T-helper 17 cell (primary cell): Measurements from ENCODE around the gene TFAP2D. TPM values are rescaled to one million over a fixed set of nuclear protein-coding genes. Genes with fewer than 3 reads are reported as not detected.

Experiments used
- ATAC-seq: fragments of 150-1000 bp; cut with Tn5 transposase; 2 replicates; pipeline ENCODE4 v1.10.0; 2021; ENCODE audit warnings: mild to moderate bottlenecking, moderate library complexity
- DNase-seq, 3 donors: peaks; one replicate each; pipeline versions ENCODE4 v3.0.0 to v3.0.0-alpha.2; 2020 to 2021
- H3K9me3 ChIP-seq: one replicate; pipeline ENCODE4 v1.7.0; 2013; ENCODE audit warnings: low read length, mild to moderate bottlenecking; ENCODE audit not compliant: control insufficient read depth, poor library complexity, severe bottlenecking
- H3K27ac Mint-ChIP-seq: one replicate; pipeline ENCODE4 v1.8.0; 2022; ENCODE audit warnings: mild to moderate bottlenecking, moderate library complexity, mixed read lengths
- H3K27me3 Mint-ChIP-seq: one replicate; pipeline ENCODE4 v1.8.0; 2022; ENCODE audit warnings: mixed read lengths
- H3K36me3 Mint-ChIP-seq: one replicate; pipeline ENCODE4 v1.8.0; 2022; ENCODE audit warnings: low read depth, mixed read lengths
- H3K4me1 Mint-ChIP-seq: one replicate; pipeline ENCODE4 v1.8.0; 2022; ENCODE audit warnings: mild to moderate bottlenecking, mixed read lengths
- H3K4me3 Mint-ChIP-seq: one replicate; pipeline ENCODE4 v1.8.0; 2022; ENCODE audit warnings: mild to moderate bottlenecking, moderate library complexity, mixed read lengths
- total RNA-seq, 4 donors: library from RNA in 2 of 4; stranded (reverse) in 2 of 4; gene quantifications; one replicate each; pipeline ENCODE4 v1.2.3 and lab custom pipeline; 2022 to 2026

The TFAP2D gene
- total RNA-seq, 2 donors from 2014 or later: not detected

DNA sequence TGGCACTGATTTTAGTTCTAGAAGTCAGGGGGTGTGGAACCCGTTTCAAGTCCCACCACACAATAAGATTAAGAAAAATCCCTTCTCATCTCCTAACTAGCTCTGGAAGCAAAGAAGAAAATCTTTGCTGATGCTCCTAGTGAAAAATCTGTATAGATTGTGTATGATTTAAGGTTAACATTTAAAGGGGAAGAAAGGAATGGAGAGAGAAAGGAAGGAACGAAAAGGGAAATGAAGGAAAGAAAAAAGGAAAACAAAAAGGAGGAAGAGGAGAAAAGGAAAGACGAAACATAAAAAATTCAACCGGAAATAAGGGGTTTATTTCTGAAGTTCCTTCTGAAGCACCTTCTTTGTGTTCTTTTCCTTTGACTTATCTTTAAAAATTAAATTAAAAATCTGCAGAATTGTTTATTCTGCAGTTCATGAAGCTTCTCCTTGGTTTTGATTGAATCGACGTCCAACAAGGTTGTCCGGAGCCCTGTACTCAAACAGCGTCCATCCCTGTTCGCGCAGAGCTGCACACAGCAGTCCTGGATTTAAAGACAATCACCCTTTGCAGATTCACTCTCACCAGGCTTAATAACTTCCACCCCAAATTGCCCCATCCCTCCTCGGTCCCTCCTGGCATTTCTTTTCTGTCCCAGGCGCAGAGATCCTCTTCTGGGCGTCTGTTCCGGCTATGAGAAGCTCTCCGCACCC, 103.8 kb downstream of the TFAP2D start:
- Mint-ChIP-seq H3K27me3 (peaks cover 72% of the 10 kb centered on the region), H3K4me3 (no peak overlapping the region)

DNA sequence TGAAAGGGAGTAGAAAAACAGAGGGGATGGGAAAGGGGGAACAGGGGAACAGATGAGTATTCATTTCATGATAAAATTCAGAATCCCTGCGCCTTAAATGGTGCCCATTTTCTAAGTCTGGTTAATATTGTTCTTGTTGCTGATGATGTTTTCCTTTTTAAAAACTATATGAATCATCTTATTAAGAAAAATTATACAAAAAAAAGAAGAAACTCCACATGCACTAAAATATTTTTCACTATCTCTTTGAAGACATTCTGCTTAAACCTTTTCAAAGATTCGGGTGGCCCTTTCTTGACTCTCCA, 104.3 kb downstream of the TFAP2D start:
- peaks cover 73% of the 10 kb centered on the region for H3K27me3 Mint-ChIP-seq
- H3K36me3 Mint-ChIP-seq: peaks cover 11% of the 10 kb centered on the region
- no peak overlapping the region for H3K27ac Mint-ChIP-seq
- no peaks in the 10 kb centered on the region for H3K9me3 ChIP-seq
- no peak for ATAC-seq
- no peak for DNase-seq
- H3K4me1 Mint-ChIP-seq: peaks cover 15% of the 10 kb centered on the region
- H3K4me3 Mint-ChIP-seq: no peak overlapping the region

More for the DNA sequence above, 103.8 kb downstream of the TFAP2D start:
- no peaks in the 10 kb centered on the region for H3K9me3 ChIP-seq
- H3K36me3 Mint-ChIP-seq: peaks cover 10% of the 10 kb centered on the region
- ATAC-seq: no peak
- no peak for DNase-seq
- no peak overlapping the region for H3K27ac Mint-ChIP-seq
- H3K4me1 Mint-ChIP-seq: peaks cover 14% of the 10 kb centered on the region

DNA sequence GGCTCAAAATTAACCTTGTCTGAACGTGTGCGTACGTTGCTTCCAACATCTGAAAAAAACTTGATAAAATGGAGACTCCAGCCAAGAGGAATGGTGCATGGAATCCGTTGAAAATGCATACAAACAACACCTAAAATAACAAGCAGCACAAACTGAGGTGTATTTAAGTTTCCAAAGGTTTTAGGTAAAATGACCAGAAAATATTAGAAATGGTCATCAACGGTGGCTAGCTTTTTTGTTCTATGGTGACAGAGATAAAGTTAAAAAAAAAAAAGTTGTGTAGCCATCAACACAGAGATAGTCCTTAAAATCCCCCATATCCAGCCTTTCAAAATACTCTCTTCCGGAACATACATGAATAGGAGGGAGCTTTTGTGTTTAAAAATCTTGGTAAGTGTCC, 104.7 kb downstream of the TFAP2D start:
- peaks cover 11% of the 10 kb centered on the region for H3K36me3 Mint-ChIP-seq
- no peak overlapping the region for H3K4me3 Mint-ChIP-seq

DNA sequence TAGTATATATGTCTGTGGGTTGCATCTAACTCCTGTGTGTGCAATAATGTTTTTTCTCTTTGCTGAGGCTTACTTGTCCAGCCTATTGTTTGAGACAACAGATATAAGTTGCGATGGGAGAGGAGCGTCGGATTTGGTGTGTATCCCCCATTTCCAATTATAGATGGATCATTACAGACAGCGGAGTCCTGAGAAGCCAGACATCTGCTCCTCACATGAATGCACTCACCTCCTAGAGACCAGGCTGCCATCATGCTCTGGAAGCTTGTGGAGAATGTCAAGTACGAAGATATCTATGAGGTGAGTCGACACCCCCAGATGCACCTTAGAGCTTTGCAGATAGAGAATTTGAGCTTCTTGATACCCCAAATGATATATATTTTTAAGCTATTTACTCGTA, 105.3 kb downstream of the TFAP2D start, which contains the start of gene TFAP2B:
Gene TFAP2B, plus strand, starts transcription at position 199 of the 400 bp plus-strand sequence. Its CDS starts 21 bp downstream, at position 220.
- no peak for DNase-seq
- no peak for ATAC-seq
- Mint-ChIP-seq H3K27me3 (peaks cover 78% of the 10 kb centered on the region), H3K4me3 (peak within 1 kb of the TSS; percentile 37), H3K36me3 (peaks cover 11% of the 10 kb centered on the region), H3K4me1 (peaks cover 15% of the 10 kb centered on the region), H3K27ac (no peak within 1 kb of the TSS)
- H3K9me3 ChIP-seq: no peaks in the 10 kb centered on the region

More for the DNA sequence above, 104.7 kb downstream of the TFAP2D start:
- ATAC-seq (no peak), DNase-seq (no peak)
- Mint-ChIP-seq H3K4me1 (peaks cover 15% of the 10 kb centered on the region), H3K27me3 (peaks cover 77% of the 10 kb centered on the region), H3K27ac (no peak overlapping the region)
- no peaks in the 10 kb centered on the region for H3K9me3 ChIP-seq

DNA sequence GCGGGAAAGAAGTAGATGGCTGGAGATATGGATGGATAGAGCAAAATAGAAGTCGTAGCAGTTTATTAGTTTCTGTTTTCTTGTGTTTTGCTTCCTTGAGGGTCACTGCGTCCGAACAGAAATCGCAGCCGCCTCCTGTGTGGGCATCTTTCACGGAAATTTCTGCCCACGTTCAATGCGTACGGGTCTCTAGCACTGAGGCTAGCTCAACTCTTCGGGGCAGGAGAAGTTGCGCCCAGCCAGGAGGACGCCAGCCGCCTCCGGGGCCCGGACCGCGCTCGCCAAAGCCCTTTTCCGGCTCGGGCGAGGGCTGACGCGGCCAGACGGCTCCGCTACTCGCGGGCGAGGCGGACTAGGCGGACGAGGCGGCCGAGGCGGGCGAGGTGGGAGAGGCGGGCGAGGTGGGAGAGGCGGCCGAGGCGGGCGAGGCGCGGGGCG, 106.2 kb downstream of the TFAP2D start:
- peaks cover 78% of the 10 kb centered on the region for H3K27me3 Mint-ChIP-seq
- H3K36me3 Mint-ChIP-seq: peaks cover 11% of the 10 kb centered on the region
- H3K27ac Mint-ChIP-seq: no peak overlapping the region
- no peak overlapping the region for H3K4me3 Mint-ChIP-seq
- ATAC-seq: no peak
- DNase-seq: no peak
- peaks cover 15% of the 10 kb centered on the region for H3K4me1 Mint-ChIP-seq
- no peaks in the 10 kb centered on the region for H3K9me3 ChIP-seq

DNA sequence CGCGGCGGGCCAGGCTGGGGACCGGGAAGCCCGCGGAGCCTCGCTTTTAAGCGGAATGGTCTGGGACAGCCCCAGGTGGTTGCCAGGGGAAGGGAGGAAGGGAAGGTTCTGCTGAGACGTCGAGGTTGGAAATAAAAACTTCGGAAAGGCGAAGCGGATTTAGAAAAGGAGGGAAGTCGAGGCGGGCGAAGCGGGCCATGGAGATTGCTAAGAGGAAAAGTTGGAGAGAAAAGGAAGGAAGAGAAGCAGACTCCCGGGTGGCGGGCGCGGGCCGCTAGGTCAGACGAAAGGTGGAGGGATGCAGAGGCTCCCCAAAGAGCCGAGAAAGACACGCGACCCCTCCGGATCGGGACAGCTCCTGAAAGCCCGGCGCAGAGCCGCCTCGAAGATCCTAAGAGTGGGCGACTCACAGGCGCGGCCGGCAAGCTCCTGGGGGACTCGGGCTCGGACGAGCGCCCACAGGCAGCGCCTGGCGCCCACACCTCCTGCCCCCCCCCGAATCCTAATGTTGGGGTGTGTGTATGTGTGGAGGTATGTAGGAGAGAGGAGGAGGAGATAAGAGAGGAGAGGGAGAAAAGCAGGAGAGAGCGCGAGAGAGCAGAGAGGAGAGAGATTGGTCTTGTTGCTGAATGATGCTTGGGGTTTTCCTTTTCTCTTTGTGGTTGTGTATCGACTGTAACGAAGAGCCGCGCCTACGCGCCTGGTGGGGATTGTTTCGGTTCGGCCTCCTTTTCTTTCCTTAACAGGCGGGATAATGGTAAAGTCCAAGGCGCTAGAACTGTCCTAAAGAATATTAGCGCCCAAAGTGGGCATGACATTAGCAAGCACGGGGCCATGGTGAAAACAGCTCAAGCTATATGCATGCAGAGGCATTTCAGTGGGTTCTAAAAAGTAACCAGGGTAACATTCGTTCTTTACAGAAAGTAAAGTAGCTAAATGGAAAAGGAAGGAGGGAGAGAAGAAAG, 106.9 kb downstream of the TFAP2D start:
- peaks cover 14% of the 10 kb centered on the region for H3K4me1 Mint-ChIP-seq
- no peak for DNase-seq
- ATAC-seq: no peak
- H3K4me3 Mint-ChIP-seq: peak overlapping the region; percentile 80
- H3K27ac Mint-ChIP-seq: no peak overlapping the region
- no peaks in the 10 kb centered on the region for H3K9me3 ChIP-seq
- H3K27me3 Mint-ChIP-seq: peaks cover 77% of the 10 kb centered on the region
- H3K36me3 Mint-ChIP-seq: peaks cover 11% of the 10 kb centered on the region

DNA sequence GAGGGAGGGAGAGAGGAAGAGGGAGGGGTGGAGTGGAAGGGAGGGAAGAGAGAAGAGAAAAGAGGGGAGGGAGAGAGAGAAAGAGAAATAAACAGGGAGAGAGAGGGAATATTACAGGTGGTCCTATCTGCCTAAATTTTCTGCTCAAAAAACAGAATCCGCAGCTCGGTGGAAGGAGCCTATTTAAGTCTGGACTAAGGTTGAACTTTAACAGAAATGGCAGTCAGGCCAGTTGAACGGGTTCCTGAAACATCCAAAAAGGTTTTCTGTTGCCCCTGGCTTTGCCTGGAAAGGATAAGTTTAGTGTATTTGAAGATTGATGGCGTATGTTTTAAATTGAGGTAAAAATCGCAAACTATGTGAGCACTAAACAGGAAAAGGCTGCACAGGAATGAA, 107.5 kb downstream of the TFAP2D start:
- Mint-ChIP-seq H3K4me3 (peak overlapping the region; percentile 80), H3K27ac (no peak overlapping the region), H3K27me3 (peaks cover 77% of the 10 kb centered on the region), H3K36me3 (peaks cover 11% of the 10 kb centered on the region), H3K4me1 (peaks cover 13% of the 10 kb centered on the region)
- ATAC-seq (no peak), DNase-seq (no peak)
- no peaks in the 10 kb centered on the region for H3K9me3 ChIP-seq

DNA sequence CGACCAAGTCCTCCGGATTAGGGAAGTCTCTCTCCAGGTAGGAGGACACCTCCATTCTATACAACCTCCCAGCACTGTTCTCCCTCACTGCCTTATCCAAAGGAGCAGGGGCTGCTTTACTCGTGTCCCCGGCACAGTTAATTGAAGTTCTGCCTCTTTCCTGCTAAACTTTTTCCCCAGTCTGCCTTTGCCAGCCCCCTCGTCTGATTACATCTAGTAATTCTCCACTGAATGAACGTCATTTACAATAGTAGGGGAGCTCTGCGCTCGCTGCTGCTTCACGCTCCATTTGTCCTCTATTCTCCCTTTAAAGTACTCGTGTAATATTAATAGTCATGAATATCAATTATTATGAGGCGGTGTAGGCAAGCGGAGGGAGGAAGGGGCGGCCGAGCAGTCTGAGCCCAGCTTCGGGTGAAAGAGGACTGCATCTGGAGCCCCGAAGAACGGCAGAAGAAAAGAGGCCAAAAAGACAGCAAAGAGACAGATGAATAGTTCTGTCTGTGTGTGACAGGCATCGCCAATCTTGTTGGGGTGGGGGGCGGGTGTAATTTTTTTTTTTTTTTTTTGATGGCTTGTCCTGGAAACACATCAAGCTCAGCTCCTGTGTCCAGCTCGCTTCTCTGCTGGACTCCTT, 108.2 kb downstream of the TFAP2D start:
- no peaks in the 10 kb centered on the region for H3K9me3 ChIP-seq
- Mint-ChIP-seq H3K36me3 (peaks cover 13% of the 10 kb centered on the region), H3K4me3 (no peak overlapping the region), H3K27me3 (peaks cover 83% of the 10 kb centered on the region), H3K4me1 (peaks cover 13% of the 10 kb centered on the region), H3K27ac (no peak overlapping the region)
- no peak for DNase-seq
- no peak for ATAC-seq

DNA sequence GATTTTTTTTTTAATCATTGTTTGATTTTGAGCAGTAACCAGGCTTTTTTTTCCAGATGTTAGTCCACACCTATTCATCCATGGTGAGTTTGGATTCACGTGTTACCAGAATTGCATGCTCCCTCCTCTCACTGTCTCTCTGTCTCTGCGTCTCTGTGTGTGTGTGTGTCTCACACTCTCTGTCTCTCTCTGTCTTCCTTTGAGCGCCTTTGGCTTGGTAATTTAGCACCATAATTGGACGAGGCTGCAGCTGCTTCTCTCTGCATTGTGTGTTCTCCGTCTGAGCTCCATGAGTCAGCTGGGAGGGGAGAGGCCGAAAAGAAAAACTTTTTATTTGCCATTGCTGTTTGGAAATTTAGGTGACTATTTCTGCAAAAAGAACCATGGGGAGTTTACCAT, 108.8 kb downstream of the TFAP2D start:
- H3K4me3 Mint-ChIP-seq: no peak overlapping the region
- H3K9me3 ChIP-seq: no peaks in the 10 kb centered on the region
- ATAC-seq: no peak
- no peak for DNase-seq
- peaks cover 13% of the 10 kb centered on the region for H3K36me3 Mint-ChIP-seq
- H3K27me3 Mint-ChIP-seq: peaks cover 88% of the 10 kb centered on the region
- peaks cover 13% of the 10 kb centered on the region for H3K4me1 Mint-ChIP-seq
- no peak overlapping the region for H3K27ac Mint-ChIP-seq

Other genes with a start within 250 kb of the TFAP2D start
- gene TFAP2B, start 105.3 kb downstream of the TFAP2D start, total RNA-seq: not detected